NCI-H187 (cell line): ENCODE results near the gene GNAT1.

Source experiments
- DNase-seq, 2 experiments: peaks; one replicate each; lab custom pipeline; 2025; lab: John Stamatoyannopoulos, UW

GNAT1 gene

DNA sequence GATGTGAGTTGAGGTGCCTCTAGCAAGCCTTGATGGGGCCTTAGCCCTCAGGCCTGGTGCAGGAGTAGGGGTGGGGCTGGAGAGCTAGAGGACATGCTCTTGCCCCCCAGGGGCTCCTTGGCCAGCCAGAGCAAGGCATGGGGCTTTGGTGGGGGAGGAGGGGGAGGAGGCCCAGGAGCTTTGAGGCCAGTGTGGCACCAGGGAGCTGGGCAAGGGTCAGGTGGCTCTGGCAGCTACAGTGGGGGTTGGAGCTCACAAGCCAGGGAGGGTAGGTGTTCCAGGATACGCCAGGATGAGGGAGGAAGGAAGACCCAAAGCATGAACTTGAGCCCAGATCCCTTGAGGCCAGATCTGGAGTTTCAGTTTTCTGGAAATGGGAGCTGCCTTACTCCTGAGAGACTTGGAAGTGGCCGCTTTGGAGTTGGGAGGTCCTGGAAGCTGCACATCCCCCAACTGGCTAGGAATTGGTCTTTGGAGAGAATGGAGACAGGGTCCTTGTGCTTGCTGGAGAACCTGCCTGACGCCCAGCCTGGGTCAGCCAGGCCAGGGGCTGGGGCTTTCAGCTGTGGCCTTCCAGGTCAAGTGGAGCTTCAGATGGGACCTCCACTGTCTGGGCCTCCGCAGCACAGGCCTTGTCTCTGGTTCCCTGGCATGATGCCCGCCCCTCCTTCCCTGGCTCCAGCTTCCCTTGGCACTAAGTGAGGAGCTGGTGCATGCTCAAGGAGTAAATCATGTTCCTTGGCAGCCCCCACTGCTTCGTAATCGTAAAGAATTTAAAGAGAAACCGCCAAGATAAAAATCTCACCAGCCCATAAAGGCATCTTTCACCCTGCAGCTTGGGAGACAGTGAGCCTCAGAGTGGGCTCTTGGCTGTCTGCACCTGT is 27.6 kb upstream of the GNAT1 start:
- no peak for DNase-seq

GRCh38 chr3:50164481-50164880 is 26.9 kb upstream of the GNAT1 start:
- no peak for DNase-seq

- no peak for DNase-seq
Observed at GRCh38 chr3:50164984-50165909, 26.2 kb upstream of the GNAT1 start.

- no peak for DNase-seq
Observed at GRCh38 chr3:50165910-50166538, 25.4 kb upstream of the GNAT1 start.

- DNase-seq: no peak
Observed at GRCh38 chr3:50166620-50167019, 24.8 kb upstream of the GNAT1 start.

DNA sequence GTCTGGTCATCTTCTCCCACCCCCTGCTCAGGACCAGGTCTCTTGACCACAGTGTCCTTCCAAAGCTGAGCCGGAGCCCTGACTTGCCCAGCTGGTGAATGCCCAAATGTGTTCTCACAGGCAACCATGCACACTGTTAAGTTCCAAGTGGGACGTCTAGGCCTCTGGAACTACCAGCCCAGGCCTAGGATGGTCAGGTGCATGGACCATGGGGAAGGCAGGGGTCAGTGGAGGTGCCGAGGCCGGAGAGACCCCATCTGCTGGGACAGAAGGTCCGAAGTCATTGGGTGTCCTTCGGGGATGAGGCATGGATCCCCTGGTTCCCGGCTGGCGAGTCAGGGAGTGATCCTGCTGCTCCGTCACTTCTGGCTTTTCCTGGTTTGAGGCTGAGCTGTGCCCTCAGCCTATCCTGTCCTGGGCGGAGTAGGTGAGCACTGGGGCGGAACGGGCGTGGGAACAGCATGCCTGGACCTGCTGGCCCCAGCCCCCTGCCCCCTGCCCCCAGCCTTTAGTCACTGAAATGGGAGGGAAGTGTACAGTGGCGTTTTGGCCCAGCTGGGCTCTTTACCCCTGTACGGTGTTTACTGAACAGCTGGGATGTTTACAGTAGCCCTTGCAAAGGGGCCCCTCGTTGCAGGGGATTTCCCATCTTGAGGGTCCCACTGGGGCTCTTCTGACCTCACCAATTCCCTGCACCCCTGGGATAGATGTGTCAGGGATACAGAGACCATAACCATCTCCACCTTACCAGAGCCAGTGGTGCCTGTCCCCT is 24.2 kb upstream of the GNAT1 start:
- no peak for DNase-seq

GRCh38 chr3:50167841-50168209 is 23.6 kb upstream of the GNAT1 start:
- DNase-seq: no peak

- DNase-seq: no peak
Observed at GRCh38 chr3:50168388-50168787, 23.0 kb upstream of the GNAT1 start.

DNA sequence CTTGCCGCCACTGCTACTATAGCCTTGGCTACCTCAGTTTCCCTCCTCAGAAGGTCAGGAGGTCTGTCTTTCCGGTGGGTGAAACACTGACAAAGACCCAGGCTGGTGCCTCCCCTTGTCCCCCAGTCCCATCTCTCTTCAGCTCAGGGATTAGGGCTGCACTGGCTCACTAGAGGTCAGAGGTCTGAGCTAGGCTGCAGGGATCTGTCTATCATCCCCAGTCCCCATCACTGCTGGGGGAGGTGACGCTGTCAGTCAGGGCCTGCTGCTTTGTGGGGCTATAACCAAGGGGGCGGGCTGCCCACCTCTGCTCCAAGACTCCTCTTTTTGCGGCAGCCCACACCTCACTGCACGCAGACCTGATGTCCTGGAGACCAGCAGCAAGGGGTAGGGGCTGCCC is 22.6 kb upstream of the GNAT1 start:
- DNase-seq: no peak

DNA sequence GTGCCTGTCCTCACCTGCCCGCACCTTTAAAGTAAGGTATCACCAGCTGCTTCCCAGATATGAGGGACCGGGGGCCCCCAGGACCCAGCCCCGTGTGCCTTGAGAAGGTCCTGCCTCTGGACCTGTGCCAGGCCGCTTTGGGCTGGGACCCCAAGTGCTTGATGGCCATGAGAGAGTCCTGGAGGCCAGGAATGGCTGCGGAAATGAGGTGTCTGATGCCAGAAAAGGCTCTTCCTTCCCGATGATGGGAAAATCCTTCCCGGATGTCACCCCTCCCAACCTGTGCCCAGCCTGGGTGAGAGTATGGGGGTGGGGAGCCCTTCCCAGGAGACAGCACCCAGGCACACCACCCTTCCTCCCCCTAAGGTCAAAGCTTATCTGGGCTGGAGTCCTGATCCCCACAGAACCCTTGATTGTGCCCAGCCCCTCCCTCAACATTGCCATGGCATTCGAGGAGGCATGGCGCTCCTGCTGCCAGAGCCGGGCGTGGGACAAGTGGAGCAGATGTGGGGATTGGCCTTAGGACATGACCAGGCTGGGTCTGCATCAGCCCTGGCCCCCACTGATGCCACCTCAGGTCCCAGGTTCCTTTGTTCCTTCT is 22.1 kb upstream of the GNAT1 start:
- DNase-seq: no peak

DNA sequence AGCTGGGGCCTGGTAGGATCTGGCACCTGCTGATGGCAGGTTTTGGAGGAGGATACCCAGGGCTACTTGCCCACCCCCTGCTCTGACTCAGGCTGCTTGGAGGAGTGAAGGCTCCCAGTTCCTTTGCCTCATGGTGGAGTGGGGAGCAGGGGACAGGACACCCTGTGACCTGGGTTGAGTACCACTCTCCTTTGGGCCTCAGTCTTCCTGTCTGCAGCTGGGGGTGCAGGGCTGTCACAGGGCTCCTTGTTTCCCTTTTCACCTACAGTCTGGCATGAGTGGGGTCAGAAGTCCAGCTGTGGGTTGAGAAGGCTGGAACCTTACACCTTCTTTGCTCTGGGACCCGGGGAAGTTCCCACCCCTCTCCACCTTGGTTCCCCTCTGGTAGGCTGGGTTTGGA is 21.6 kb upstream of the GNAT1 start:
- no peak for DNase-seq

GRCh38 chr3:50170689-50171088 is 20.7 kb upstream of the GNAT1 start:
- DNase-seq: no peak

DNA sequence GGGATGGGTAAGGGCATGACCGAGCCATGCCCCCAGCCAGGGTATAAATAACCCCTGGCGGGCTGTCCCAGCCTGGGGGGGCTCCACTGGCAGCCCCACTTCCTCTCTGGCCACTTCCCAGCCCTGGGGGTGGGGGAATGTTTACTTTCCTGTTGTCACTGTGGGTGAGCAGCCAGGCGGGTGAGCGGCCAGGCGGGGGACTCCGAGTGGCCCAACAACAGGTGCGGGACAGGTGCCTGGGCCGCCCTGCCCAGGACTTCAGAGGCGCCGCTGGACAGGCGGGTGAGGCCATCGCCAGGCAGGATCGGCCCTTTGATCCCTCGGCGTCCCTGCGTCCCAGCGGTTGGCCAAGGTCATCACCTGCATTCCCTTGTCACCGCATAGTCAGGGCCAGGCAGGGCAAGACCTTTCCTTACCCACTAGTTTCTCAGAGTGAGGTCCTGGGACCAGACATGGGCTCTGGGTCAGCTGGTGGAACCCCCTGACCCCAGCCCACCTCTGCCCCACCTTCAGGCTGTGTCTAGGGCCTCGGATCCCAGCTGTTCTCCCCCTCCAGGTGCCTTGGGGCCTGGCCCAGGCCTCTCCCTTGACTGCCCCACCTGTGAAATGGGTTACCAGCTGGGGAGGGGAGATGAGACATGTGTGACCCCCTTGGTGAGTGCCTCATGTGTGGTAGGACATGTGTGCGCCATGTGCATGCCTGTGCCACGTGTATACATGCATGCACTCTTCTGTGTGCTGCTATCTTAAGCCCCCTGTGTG is 19.7 kb upstream of the GNAT1 start:
- no peak for DNase-seq

DNA sequence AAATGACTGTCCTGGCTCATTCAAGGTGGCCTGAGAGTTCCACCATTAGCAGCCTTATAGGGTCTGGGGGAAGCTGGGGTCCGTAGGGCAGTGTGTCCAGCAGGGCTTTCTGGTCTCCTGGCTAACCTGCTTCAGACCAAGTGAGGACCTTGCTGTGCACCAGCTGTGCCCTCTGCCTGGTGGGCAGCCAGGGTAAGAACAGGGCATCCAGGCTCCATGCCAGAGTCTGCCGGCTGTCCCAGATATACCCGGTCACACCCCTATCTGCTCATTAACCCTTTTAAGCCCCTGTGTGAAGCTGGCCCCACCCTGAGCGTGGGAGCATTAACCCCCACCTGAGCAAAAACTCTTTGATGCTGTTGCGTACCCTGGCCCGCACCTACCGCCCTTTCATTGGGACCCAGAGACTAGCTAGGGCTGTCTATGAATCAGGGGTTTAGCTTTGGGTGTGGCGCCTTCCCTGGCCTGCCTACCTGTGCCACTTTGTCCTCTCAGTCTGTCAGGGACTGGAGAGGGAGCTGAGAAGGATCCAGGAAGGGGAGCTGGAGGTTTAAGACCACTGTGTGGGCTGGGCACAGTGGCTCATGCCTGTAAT is 18.7 kb upstream of the GNAT1 start:
- DNase-seq: no peak

GRCh38 chr3:50173685-50174516 is 17.5 kb upstream of the GNAT1 start:
- DNase-seq: no peak

GRCh38 chr3:50174517-50174895 is 16.9 kb upstream of the GNAT1 start:
- DNase-seq: no peak

DNA sequence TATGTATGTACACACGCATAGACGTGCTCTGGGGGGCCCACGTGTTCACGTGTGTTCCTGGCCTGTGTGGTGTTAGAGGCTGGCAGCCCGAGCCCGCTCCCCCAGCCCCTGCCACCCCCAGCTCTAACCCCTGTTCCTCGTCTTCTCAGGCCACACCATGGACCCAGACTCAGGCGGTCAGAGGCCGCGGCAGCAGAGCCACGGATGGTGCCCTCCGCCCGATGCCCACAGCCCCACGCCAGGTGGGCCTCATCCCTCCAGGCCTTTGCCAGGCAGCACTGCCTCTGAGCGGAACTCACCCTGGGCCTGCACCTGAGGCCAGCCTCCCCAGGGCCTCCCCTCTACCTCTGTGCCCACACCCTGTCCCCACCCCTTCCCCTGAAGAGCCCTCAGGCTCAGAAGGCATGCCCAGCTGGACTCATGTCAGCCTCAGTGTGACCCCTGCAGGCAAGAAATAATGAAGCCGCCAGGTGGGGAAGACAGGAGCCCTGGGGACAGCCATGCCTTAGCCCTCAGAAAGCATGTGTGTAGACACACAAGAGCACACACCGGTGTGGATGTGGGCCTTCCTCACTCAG is 16.4 kb upstream of the GNAT1 start:
- DNase-seq: no peak

GRCh38 chr3:50177346-50177745 is 14.1 kb upstream of the GNAT1 start:
- DNase-seq: no peak

DNA sequence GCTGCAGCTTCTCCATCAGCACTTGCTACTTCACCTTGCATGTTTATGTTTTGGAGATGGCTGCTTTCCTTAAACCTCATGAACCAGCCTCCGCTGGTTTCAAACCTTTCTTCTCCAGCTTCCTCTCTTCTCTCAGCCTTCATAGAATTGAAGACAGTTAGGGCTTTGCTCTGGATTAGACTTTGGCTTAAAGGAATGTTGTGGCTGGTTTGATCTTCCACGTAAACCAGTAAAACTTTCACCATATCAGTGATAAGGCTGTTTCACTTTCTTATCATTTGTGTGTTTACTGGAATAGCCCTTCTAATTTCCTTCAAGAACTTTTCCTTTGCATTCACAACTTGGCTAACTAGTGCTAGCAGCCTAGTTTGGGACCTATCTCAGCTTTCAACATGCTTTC is 11.7 kb upstream of the GNAT1 start:
- no peak for DNase-seq
